PC-9 (cell line): ENCODE measurements around the gene ZNF23. TPM values are rescaled to one million over a fixed set of nuclear protein-coding genes. Genes with fewer than 3 reads are reported as not detected.

Experiments used
- BruUV-seq: library from RNA; stranded (reverse); fragments of 400-500 nt; replicated peaks from 2 replicates; lab custom pipeline; 2021; lab: Mats Ljungman, UMichigan
- CTCF ChIA-PET: fragments of 300-600 bp; sonication (Branson Sonifier 250); formaldehyde crosslinking; loops from one replicate; lab custom pipeline; 2022; ENCODE audit warnings: antibody characterized with exemption; lab: Charles Lee
- POLR2A ChIA-PET: fragments of 300-600 bp; sonication (Branson Sonifier 250); formaldehyde crosslinking; loops from one replicate; lab custom pipeline; 2022; ENCODE audit warnings: antibody characterized with exemption; ENCODE audit not compliant: unreplicated experiment; lab: Charles Lee
- DNase-seq, 2 experiments: peaks; one replicate each; pipeline versions ENCODE4 v3.0.0 to v3.0.0-alpha.2; 2015 to 2022; ENCODE audit warnings: mixed read lengths in 1 of 2
- H2AFZ ChIP-seq: fragments of 200-600 bp; sonication (generic); 2 replicates; pipeline ENCODE4 v1.8.1; 2017; ENCODE audit warnings: antibody characterized with exemption
- H3F3A ChIP-seq: fragments of 200-600 bp; sonication (generic); 2 replicates; pipeline ENCODE4 v1.8.1; 2017; ENCODE audit warnings: antibody characterized with exemption, mild to moderate bottlenecking, low read depth; ENCODE audit not compliant: insufficient read depth
- H3K27ac ChIP-seq: fragments of 200-600 bp; sonication (generic); 2 replicates; pipeline ENCODE4 v1.6.1; 2016; ENCODE audit warnings: mixed run types
- H3K27me3 ChIP-seq: fragments of 200-600 bp; sonication (generic); 2 replicates; pipeline ENCODE4 v1.6.1; 2016; ENCODE audit warnings: low read depth, mixed run types; ENCODE audit not compliant: insufficient read depth
- H3K36me3 ChIP-seq: fragments of 200-600 bp; sonication (generic); 2 replicates; pipeline ENCODE4 v1.6.1; 2016; ENCODE audit warnings: low read depth, mixed run types
- H3K4me1 ChIP-seq: fragments of 200-600 bp; sonication (generic); replicated peaks from 2 replicates; pipeline ENCODE4 v1.6.1; 2016; ENCODE audit warnings: mixed run types; ENCODE audit not compliant: insufficient read depth
- H3K4me2 ChIP-seq: fragments of 200-600 bp; sonication (generic); 2 replicates; pipeline ENCODE4 v1.6.1; 2017; ENCODE audit warnings: mixed run types
- H3K4me3 ChIP-seq: fragments of 200-600 bp; sonication (generic); 2 replicates; pipeline ENCODE4 v1.6.1; 2016; ENCODE audit warnings: mixed run types
- H3K79me2 ChIP-seq: fragments of 200-600 bp; sonication (generic); 2 replicates; pipeline ENCODE4 v1.6.1; 2017; ENCODE audit warnings: low read depth, mixed run types
- H3K9me2 ChIP-seq: fragments of 200-600 bp; sonication (generic); 2 replicates; pipeline ENCODE4 v1.8.1; 2017; ENCODE audit warnings: mild to moderate bottlenecking; ENCODE audit not compliant: insufficient read depth
- H3K9me3 ChIP-seq: fragments of 200-600 bp; sonication (generic); 2 replicates; pipeline ENCODE4 v1.8.1; 2016; ENCODE audit warnings: low read depth; ENCODE audit not compliant: insufficient read depth
- H4K20me1 ChIP-seq: fragments of 200-600 bp; sonication (generic); 2 replicates; pipeline ENCODE4 v1.8.1; 2017; ENCODE audit not compliant: insufficient read depth
- CTCF ChIP-seq: fragments of 200-600 bp; sonication (generic); conservative IDR thresholded peaks from 2 replicates; pipeline ENCODE4 v1.6.1; 2017; ENCODE audit warnings: mixed run types, antibody characterized with exemption, mild to moderate bottlenecking, moderate library complexity
- EZH2 ChIP-seq: fragments of 200-600 bp; sonication (generic); IDR thresholded peaks from 2 replicates; pipeline ENCODE4 v1.8.0; 2017; ENCODE audit warnings: antibody characterized with exemption, low read depth
- intact Hi-C: fragments of 100-400 bp; cut with micrococcal nuclease; formaldehyde crosslinking; loops from one replicate; pipeline ENCODE4 v1.10.0; 2022; ENCODE audit not compliant: unreplicated experiment
- total RNA-seq: library from RNA; stranded (reverse); gene quantifications from 2 replicates; pipeline ENCODE4 v1.2.3, GENCODE V29; 2021

ZNF23 gene
- total RNA-seq, 1 experiment from 2014 or later, result 6.9 TPM

GRCh38 chr16:71484006-71484893, 22.2 kb upstream of the ZNF23 start:
- TF ChIP-seq CTCF (no peak), EZH2 (no peak)
- H3K79me2 ChIP-seq, result no peaks in the 10 kb centered on the region
- ChIA-PET POLR2A (interaction anchor here (0.6 to 0.9 kb wide), 4 partner anchors 22 to 63 kb away, joined by 3 to 6 read pairs (median 3); partner anchors contain the start of gene ZNF23), CTCF (interaction anchor here (0.7 to 1.1 kb wide), 3 partner anchors 9 to 127 kb away, joined by 3 to 5 read pairs (median 3); partner anchors contain the start of gene ZNF23)
- H3K27ac ChIP-seq, result peak overlapping the region; percentile 82
- no peaks in the 10 kb centered on the region for H3K27me3 ChIP-seq
- H3K4me2 ChIP-seq, result peak overlapping the region; percentile 88
- H3F3A ChIP-seq, result peaks cover 10% of the 10 kb centered on the region
- no peaks in the 10 kb centered on the region for H4K20me1 ChIP-seq
- H3K4me1 ChIP-seq, result peaks cover 15% of the 10 kb centered on the region
- intact Hi-C loops, result loop anchor here (2.0 to 5.0 kb wide), 2 partner anchors 21 to 53 kb away; partner anchors contain the start of gene ZNF23
- no peaks in the 10 kb centered on the region for H3K36me3 ChIP-seq
- H3K9me2 ChIP-seq, result no peaks in the 10 kb centered on the region
- H2AFZ ChIP-seq, result peak overlapping the region; percentile 98
- BruUV-seq, result TSS peak; percentile 92
- H3K4me3 ChIP-seq, result peak overlapping the region; percentile 97
- no peaks in the 10 kb centered on the region for H3K9me3 ChIP-seq
- peak; percentile 72 to 79 for DNase-seq

- H3K4me2 ChIP-seq, result no peak overlapping the region
- 0 out of 2 replicates have a peak, but pooled peaks cover 9% of the 10 kb centered on the region for H3K36me3 ChIP-seq
- H3K27me3 ChIP-seq, result no peaks in the 10 kb centered on the region
- intact Hi-C loops, result loop anchor here (5.0 kb wide), 1 partner anchor 55 kb away; no protein-coding TSS in a partner anchor
- peaks cover 10% of the 10 kb centered on the region for H3F3A ChIP-seq
- no peaks in the 10 kb centered on the region for H3K9me2 ChIP-seq
- no peak overlapping the region for H2AFZ ChIP-seq
- no peak overlapping the region for H3K4me3 ChIP-seq
- ChIA-PET CTCF (no interaction called here), POLR2A (interaction anchor here (0.6 kb wide), 1 partner anchor 1168 kb away, joined by 3 read pairs; no protein-coding TSS in a partner anchor)
- no peaks in the 10 kb centered on the region for H3K9me3 ChIP-seq
- H3K27ac ChIP-seq, result no peak overlapping the region
- DNase-seq, result no peak
- H3K79me2 ChIP-seq, result no peaks in the 10 kb centered on the region
- H4K20me1 ChIP-seq, result no peaks in the 10 kb centered on the region
- no TSS peak for BruUV-seq
- no peak for TF ChIP-seq CTCF
- TF ChIP-seq EZH2, result no peak
- peaks cover 15% of the 10 kb centered on the region for H3K4me1 ChIP-seq
These were observed 20.5 kb upstream of the ZNF23 start for GRCh38 chr16:71482569-71482968.

- POLR2A ChIA-PET, result no interaction called here
- CTCF ChIA-PET, result no interaction called here
- H3K9me3 ChIP-seq, result no peaks in the 10 kb centered on the region
- 0 out of 2 replicates have a peak, but pooled peaks cover 12% of the 10 kb centered on the region for H3K36me3 ChIP-seq
- no peaks in the 10 kb centered on the region for H3K27me3 ChIP-seq
- intact Hi-C loops, result loop anchor here (5.0 kb wide), 1 partner anchor 56 kb away; no protein-coding TSS in a partner anchor
- H3K4me2 ChIP-seq, result no peak overlapping the region
- H3K4me1 ChIP-seq, result peaks cover 15% of the 10 kb centered on the region
- H3K79me2 ChIP-seq, result no peaks in the 10 kb centered on the region
- DNase-seq, result no peak
- no TSS peak for BruUV-seq
- no peaks in the 10 kb centered on the region for H3K9me2 ChIP-seq
- no peak overlapping the region for H3K4me3 ChIP-seq
- no peak overlapping the region for H2AFZ ChIP-seq
- H3K27ac ChIP-seq, result no peak overlapping the region
- TF ChIP-seq CTCF, result no peak
- no peak for TF ChIP-seq EZH2
- H3F3A ChIP-seq, result peaks cover 10% of the 10 kb centered on the region
- H4K20me1 ChIP-seq, result no peaks in the 10 kb centered on the region
These were observed 18.9 kb upstream of the ZNF23 start for GRCh38 chr16:71480956-71481355.
